Suprapubic skin (tissue), 4 donors: ENCODE results near the gene GOLGA1. TPM values are rescaled to one million over a fixed set of nuclear protein-coding genes. Genes with fewer than 3 reads are reported as not detected.

Experiments used
- DNase-seq, 2 donors: peaks; one replicate each; pipeline ENCODE4 v3.0.0-alpha.2; 2019; ENCODE audit warnings: low spot score in 2 of 2
- H3K27ac ChIP-seq: fragments of 200-600 bp; sonication (generic); one replicate; pipeline ENCODE4 v1.5.1; 2019
- H3K27me3 ChIP-seq: fragments of 200-600 bp; sonication (generic); one replicate; pipeline ENCODE4 v1.5.1; 2019
- H3K36me3 ChIP-seq: fragments of 200-600 bp; sonication (generic); one replicate; pipeline ENCODE4 v1.5.1; 2019
- H3K4me1 ChIP-seq: fragments of 200-600 bp; sonication (generic); one replicate; pipeline ENCODE4 v1.5.1; 2019
- H3K4me3 ChIP-seq: fragments of 200-600 bp; sonication (generic); one replicate; pipeline ENCODE4 v1.5.1; 2019; ENCODE audit warnings: mild to moderate bottlenecking
- H3K9me3 ChIP-seq: fragments of 200-600 bp; sonication (generic); one replicate; pipeline ENCODE4 v1.5.1; 2019
- CTCF ChIP-seq, 2 donors: fragments of 200-600 bp in 1 of 2; fragments of 450-650 bp in 1 of 2; sonication (generic) in 1 of 2; IDR thresholded peaks; one replicate each; pipeline ENCODE4 v1.5.1; 2016 to 2019; ENCODE audit warnings: antibody characterized with exemption in 2 of 2, mild to moderate bottlenecking in 1 of 2, moderate library complexity in 1 of 2
- EP300 ChIP-seq: sonication (generic); formaldehyde crosslinking; IDR thresholded peaks from one replicate; pipeline ENCODE4 v1.6.1; 2017; ENCODE audit warnings: antibody characterized with exemption
- POLR2A ChIP-seq, 2 donors: fragments of 450-650 bp; IDR thresholded peaks; one replicate each; pipeline ENCODE4 v1.6.1; 2017; ENCODE audit warnings: antibody characterized with exemption in 2 of 2, mild to moderate bottlenecking in 2 of 2, moderate library complexity in 2 of 2
- POLR2AphosphoS5 ChIP-seq, 3 donors: sonication (generic); formaldehyde crosslinking; IDR thresholded peaks; one replicate each; pipeline ENCODE4 v1.6.1; 2017; ENCODE audit warnings: antibody characterized with exemption in 3 of 3
- WGBS: methylation state at CpG from one replicate; pipeline ENCODE4 v1.1.5; 2018; 5-methylcytosine and 5-hydroxymethylcytosine counted together
- total RNA-seq, 4 donors: library from RNA; depleted of rRNA; stranded (reverse); fragments of >200 nt; gene quantifications; one replicate each; pipeline ENCODE4 v1.1.0, GENCODE V29; 2016

GOLGA1 gene
- total RNA-seq, 4 donors from 2014 or later, result 20.2 to 47.5 (median 24.5) TPM

GRCh38 chr9:124855944-124856765, 84.7 kb downstream of the GOLGA1 start:
- Histone ChIP-seq H3K27ac (no peak overlapping the region), H3K4me1 (peaks cover 45% of the 10 kb centered on the region), H3K36me3 (peaks cover 42% of the 10 kb centered on the region), H3K9me3 (no peaks in the 10 kb centered on the region), H3K27me3 (no peaks in the 10 kb centered on the region), H3K4me3 (no peak overlapping the region)
- DNase-seq, result no peak
- WGBS, result 84% methylated on average over 2 of the region's 16 CpGs
- TF ChIP-seq CTCF (IDR thresholded peaks at IDR 0.05) (no peak), EP300 (no peak), POLR2A (IDR thresholded peaks at IDR 0.05) (no peak), POLR2AphosphoS5 (IDR thresholded peaks at IDR 0.05) (no peak)

GRCh38 chr9:124855566-124855943, 85.3 kb downstream of the GOLGA1 start:
- 89% methylated on average over 8 of the region's 18 CpGs for WGBS
- DNase-seq, result no peak
- Histone ChIP-seq H3K4me3 (no peak overlapping the region), H3K27ac (no peak overlapping the region), H3K9me3 (no peaks in the 10 kb centered on the region), H3K4me1 (peaks cover 39% of the 10 kb centered on the region), H3K27me3 (no peaks in the 10 kb centered on the region), H3K36me3 (peaks cover 42% of the 10 kb centered on the region)
- TF ChIP-seq POLR2AphosphoS5 (IDR thresholded peaks at IDR 0.05) (no peak), CTCF (IDR thresholded peaks at IDR 0.05) (no peak), EP300 (no peak), POLR2A (IDR thresholded peaks at IDR 0.05) (no peak)

- Histone ChIP-seq H3K27me3 (no peaks in the 10 kb centered on the region), H3K4me1 (peaks cover 32% of the 10 kb centered on the region), H3K36me3 (peaks cover 37% of the 10 kb centered on the region), H3K9me3 (no peaks in the 10 kb centered on the region), H3K4me3 (no peak overlapping the region), H3K27ac (no peak overlapping the region)
- WGBS, result 75% methylated on average over 7 of the region's 7 CpGs
- DNase-seq, result no peak
- TF ChIP-seq CTCF (IDR thresholded peaks at IDR 0.05), result no peak
- no peak for TF ChIP-seq POLR2A (IDR thresholded peaks at IDR 0.05)
- TF ChIP-seq POLR2AphosphoS5 (IDR thresholded peaks at IDR 0.05), result no peak
- TF ChIP-seq EP300, result no peak
These were observed 86.1 kb downstream of the GOLGA1 start for GRCh38 chr9:124854822-124855221.

GRCh38 chr9:124854161-124854560, 86.7 kb downstream of the GOLGA1 start:
- whole genome bisulfite sequencing, result no CpG with 5 or more reads among the region's 8 CpGs
- no peak overlapping the region for H3K27ac ChIP-seq

More at GRCh38 chr9:124854161-124854560, 86.7 kb downstream of the GOLGA1 start:
- peaks cover 25% of the 10 kb centered on the region for H3K4me1 ChIP-seq
- DNase-seq, result no peak
- TF ChIP-seq POLR2AphosphoS5 (IDR thresholded peaks at IDR 0.05) (no peak), POLR2A (IDR thresholded peaks at IDR 0.05) (no peak), CTCF (IDR thresholded peaks at IDR 0.05) (no peak), EP300 (no peak)
- H3K4me3 ChIP-seq, result no peak overlapping the region
- peaks cover 30% of the 10 kb centered on the region for H3K36me3 ChIP-seq
- no peaks in the 10 kb centered on the region for H3K9me3 ChIP-seq
- H3K27me3 ChIP-seq, result no peaks in the 10 kb centered on the region
